Inferior parietal cortex (tissue), 1 donor: ENCODE data around the gene MARCHF3.
"Not testable (repeated sequence)": the region's sequence is repeated elsewhere in the genome, so short reads cannot be mapped to it uniquely, and the experiment has no call there.

Experiments used
- DNase-seq: peaks from one replicate; pipeline ENCODE4 v3.0.0-alpha.2; 2016; ENCODE audit errors: extremely low spot score

Gene MARCHF3

GRCh38 chr5:127012916-127013315, 17.4 kb downstream of the MARCHF3 start:
- DNase-seq = no peak

DNA sequence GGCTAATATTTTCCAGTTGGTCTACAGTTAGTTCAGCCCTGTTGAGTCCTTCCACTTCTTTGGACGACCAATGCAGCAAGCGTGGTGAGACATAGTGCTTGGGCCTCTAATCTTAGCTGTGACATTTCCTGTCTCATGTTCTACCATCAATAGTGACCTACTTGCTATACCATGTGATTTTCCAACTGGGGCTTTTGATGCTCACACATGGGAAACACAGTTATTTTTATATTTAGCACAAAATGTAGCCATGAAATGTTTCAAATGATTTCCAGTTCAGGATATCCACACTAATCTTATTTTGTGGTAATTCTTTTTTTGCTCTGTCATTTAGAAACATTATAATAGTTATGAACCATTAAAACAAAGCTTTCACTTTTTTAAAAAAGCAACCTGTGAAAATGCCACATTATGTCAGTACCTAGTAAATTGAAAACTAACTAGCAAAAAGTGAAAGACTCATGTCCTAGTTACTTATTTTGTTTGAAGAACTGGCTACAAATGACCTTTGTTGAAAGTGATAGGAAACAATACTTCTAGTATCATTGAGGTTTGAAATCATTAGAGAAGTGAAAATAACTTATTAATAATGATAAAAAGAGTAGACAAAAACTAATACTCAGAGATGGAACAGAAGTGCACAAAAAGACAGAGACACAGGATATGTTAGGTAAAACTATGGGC, 18.3 kb downstream of the MARCHF3 start:
- DNase-seq = no peak

DNA sequence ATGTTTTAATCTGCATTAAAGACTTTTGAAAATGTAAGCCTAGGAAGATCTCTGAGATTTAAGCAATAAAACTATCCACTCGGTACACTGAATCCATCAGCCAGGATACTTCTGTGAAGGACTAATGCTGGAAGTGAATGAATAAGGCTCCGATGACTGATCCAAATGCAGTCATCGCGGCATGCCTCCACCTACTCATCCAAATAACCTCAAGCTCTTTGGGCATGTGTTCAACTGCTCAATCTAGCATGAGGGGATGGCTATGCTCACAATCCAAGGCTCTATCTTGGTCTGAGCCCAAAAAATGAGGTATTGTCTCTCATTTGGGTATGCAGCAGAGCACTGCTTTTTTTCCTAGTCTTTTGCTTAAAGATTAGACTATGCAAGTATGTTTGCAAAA, 19.2 kb downstream of the MARCHF3 start:
- no peak for DNase-seq

GRCh38 chr5:127010362-127010761, 20.0 kb downstream of the MARCHF3 start:
- DNase-seq = no peak

GRCh38 chr5:127009784-127010183, 20.6 kb downstream of the MARCHF3 start:
- DNase-seq = no peak

DNA sequence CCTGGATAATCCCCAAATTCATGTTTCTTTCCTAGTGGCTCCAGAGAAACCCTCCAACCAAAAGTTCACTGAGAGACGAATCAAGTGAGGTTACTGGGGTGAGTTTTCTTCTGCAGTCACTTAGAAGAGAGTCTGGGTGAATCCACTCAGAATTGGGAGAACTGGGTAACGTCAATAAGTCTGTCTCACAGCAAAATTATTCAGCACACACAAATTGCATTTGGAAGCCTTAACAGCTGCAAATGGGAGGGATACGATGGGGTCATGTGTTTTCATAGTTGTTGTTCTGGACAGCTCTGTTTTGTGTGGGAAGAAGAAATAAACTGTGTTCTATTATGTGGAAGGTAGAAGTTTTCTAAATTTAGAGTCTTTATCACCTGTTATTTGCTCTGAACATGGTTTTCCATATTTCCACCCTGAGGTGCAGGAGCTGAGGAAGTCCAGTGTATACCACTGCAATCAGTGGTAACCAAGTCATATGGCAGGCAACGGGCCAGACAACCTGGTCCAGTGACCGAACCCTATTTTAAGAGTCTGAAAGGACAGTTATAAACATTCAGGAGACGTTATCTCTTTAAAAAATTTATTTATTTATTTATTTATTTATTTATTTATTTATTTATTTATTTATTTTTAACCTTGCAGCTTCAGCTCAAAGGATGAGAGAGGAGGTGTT, 21.9 kb downstream of the MARCHF3 start:
- DNase-seq = no peak

DNA sequence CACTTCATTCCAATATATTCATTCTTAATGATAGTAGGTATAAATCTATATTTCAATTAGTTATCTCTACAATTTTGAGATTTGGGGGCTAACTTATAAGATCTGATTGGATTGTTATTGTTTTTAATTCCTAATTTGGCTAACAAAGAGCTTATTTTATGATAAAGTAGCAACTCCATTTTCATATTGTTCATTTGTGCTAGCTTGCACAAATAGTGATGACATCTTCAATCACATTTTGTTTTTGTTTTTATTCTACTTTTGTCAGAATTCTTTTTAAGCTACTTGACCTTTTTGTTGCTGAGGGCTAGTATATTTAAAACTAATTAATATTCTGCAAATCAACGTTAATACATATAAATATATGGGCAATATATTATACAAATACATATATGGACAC, 22.8 kb downstream of the MARCHF3 start:
- no peak for DNase-seq

DNA sequence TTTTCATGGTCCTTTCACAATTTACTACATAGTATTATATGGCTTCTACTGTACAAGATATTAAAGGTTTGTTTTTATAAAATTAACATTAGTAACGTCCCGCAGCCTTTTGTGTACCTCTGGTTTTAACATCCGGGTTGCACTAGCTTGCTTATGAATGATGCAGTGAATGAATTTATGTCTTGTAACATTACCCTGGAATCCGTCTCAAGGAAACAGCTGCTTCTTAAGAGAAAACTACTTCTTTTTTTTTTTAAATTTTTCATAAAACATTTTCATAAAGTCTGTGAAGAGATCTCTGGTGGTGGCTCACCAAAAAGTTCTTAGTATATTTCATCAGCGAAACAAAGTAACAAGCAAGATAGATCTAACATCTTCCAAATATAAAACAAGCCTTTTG, 23.6 kb downstream of the MARCHF3 start:
- DNase-seq = no peak

DNA sequence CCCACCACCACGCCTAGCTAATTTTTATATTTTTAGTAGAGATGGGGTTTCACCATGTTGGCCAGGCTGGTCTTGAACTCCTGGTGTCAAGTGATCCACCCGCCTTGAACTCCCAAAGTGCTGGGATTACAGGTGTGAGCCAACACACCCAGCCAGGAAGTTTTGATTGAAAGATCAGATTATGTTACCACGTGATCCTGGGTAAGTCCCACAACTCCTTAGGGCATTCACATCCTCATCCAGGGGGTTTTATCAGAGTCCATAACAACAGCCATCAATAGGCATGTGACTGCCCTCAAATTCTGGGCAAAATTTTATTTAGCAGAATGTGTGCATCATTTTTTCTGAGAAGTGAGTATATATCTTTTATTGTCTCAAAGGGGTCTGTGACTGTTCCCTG, 25.1 kb downstream of the MARCHF3 start:
- DNase-seq = not testable (repeated sequence)

DNA sequence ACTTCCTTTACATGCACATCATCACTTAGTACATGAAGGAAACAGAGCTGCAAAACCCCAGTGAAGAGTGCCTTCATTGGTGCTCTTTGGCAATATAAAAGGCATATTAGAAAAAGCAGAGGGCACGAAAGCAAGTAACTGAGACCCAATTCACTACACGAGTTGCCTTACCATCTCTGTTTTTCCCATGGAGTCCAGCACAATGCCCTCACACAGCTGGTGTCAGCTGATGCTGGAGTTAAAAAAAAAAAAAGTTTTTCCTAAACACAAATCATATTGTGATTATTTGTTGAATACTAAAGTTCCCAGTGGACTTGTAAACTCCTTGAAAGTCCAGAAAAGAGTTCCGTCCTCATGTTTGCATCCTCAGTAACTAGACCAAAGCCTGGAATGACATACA, 25.6 kb downstream of the MARCHF3 start:
- DNase-seq = no peak

- DNase-seq = no peak
Measured at GRCh38 chr5:127003798-127004495, 26.4 kb downstream of the MARCHF3 start.

DNA sequence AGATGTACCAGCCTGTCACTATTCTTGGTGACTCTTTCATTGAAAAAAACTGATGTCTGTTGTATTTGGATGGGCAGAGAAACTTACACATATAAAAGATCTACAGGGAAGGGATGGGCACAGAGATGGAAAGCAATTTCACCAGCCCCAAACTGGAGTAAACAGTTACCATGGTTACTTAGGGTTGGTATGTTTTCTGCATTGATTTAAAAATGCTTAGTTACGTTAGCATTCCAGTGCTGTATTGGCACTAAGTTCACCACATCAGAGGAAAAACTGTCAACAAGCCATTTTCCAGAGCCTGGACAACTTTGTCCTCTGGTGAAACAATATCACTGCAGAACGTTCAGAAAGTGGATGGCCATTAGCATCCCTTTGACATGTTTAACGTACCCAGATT, 28.0 kb downstream of the MARCHF3 start:
- no peak for DNase-seq

- no peak for DNase-seq
Measured at GRCh38 chr5:127001621-127002296, 28.6 kb downstream of the MARCHF3 start.

DNA sequence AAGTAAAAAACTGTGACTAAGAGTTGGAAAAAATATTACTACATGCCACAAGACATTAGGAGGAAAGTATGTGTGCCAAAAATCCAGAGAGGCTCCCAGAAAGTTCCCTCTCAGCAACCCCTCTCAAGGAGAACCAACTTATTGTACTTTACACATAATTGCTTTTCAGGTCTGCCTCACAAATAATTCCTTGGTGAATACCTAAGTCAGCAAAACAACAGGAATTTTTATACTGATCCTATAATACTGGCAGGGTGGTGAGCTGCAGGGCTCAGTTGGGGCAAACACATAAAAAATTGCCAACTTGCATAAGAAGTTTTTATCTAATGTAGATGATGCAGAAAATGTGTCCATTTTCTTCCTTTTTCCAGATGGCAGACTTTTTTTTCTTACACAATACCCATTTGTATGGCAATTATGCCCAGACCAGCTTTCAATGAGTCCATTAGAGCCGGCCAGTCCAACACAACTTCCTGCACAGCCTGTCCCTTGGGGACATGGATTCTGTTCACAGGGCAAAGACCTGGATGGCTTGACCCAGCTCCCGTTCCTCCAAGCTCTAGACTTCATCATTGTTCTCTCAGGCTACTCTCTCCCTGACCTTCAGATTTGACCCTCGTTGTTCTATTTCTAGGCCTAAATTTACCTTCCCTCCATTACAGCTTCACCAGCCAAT, 31.3 kb downstream of the MARCHF3 start:
- DNase-seq = no peak

DNA sequence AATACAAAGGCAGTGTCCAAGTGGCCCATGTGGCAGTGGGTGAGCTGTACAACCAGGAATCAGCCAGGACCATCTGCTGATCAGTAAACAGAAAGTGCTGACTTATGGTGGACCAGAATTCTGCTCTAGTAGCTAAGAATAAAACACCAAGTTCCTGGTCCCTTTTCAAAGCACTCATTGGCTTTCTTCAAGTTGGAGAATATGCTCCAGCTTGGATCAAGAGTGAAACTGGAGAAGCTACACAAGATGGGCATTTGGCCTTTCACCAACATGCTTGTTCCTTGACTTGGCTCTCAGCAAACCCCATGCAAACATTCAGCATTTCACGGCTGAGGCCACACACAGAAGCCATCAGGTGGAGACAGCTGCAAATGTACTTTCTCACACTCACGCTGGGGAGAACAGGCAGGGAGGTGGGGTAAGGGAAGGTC, 32.1 kb downstream of the MARCHF3 start:
- DNase-seq = no peak

DNA sequence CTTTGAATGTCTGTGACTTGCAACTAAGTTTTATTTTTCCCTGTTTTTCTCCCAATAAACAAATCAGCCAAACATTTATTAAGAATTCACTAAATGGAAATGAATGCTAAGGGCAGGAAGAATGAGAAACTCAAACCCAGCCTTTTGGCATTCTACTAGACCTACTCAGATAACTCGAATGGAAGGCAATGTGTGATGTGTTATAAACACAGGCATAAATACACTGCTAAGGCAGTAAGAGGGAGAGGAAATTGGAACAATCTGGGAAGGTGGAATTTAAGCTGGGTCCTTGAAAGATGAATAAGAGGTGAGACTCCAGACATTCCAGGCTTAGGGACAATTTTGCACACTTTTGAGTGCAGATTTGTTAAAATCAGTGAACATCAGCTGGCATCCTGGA, 34.7 kb downstream of the MARCHF3 start:
- no peak for DNase-seq

GRCh38 chr5:126995039-126995438, 35.3 kb downstream of the MARCHF3 start:
- no peak for DNase-seq

GRCh38 chr5:126994485-126994884, 35.9 kb downstream of the MARCHF3 start:
- DNase-seq = no peak

- no peak for DNase-seq
Measured at GRCh38 chr5:126988021-126988569, 42.3 kb downstream of the MARCHF3 start.

GRCh38 chr5:126987271-126987899, 43.0 kb downstream of the MARCHF3 start:
- no peak for DNase-seq

DNA sequence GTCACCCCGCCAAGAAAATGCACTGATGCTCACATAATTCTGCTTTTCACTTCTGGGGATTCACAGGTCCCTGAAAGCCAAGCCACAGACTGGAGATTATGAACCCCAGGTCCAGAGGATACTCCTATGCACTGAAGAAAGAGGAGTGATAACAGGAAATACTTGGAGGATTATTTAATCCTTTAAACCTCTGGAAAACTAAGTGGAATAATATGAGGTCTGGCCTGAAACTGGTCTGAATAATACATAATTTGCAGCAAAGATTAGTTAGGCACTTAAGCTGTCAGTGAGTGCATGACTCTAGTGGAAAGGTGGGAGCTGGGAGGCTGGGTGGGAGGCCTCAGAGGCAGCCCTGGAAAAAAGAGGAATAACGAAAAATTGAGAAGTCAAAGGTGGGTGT, 45.7 kb downstream of the MARCHF3 start:
- no peak for DNase-seq
